Kasumi-1 (cell line): ENCODE measurements around the gene SLC25A30.
A peak's percentile ranks its signal among the peaks of the same experiment; 100 is the strongest.
"Not testable (repeated sequence)": the region's sequence is repeated elsewhere in the genome, so short reads cannot be mapped to it uniquely, and the experiment has no call there.

Experiments
- DNase-seq, 2 experiments: peaks; one replicate each; lab custom pipeline; 2025; lab: John Stamatoyannopoulos, UW

Gene SLC25A30

DNA sequence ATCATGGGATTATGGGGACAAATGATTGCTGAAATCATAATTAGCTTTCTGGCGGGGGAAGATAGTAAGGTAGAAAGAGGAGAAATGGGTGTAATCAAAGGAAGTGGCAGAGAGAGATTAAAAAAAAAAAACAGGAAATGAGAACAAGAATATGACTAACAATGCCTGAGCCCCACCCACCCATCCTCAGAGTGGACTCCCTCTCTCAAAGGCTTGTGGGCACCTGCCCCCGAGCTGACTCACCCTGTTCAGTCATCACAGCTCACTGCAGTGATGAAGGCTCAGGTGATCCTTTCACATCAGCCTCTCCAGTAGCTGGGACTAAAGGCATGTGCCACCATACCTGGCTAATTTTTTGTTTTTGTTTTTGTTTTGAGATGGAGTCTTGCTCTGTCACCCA is 50.8 kb downstream of the SLC25A30 start:
- peak; percentile 26 to 37 for DNase-seq

DNA sequence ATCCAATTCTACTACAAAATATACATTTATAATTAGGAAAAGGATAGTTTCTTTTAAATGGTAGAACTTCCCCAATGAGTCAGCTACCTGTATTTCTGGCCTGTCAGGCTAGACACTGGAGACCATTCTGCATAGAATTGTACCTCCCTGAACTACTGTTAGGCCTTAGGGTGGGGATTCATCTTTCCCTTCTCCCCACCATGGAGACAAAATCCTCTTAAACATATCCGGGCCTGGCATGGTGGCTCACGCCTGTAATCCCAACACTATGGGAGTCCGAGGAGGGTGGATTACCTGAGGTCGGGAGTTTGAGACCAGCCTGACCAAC is 52.7 kb downstream of the SLC25A30 start:
- DNase-seq: no peak

- DNase-seq: no peak
These were observed 53.2 kb downstream of the SLC25A30 start for GRCh38 chr13:45364876-45365557.

- peak; percentile 10 to 39 for DNase-seq
These were observed 55.2 kb downstream of the SLC25A30 start for GRCh38 chr13:45362939-45363338.

- no peak for DNase-seq
These were observed 56.5 kb downstream of the SLC25A30 start for GRCh38 chr13:45361596-45362206.

DNA sequence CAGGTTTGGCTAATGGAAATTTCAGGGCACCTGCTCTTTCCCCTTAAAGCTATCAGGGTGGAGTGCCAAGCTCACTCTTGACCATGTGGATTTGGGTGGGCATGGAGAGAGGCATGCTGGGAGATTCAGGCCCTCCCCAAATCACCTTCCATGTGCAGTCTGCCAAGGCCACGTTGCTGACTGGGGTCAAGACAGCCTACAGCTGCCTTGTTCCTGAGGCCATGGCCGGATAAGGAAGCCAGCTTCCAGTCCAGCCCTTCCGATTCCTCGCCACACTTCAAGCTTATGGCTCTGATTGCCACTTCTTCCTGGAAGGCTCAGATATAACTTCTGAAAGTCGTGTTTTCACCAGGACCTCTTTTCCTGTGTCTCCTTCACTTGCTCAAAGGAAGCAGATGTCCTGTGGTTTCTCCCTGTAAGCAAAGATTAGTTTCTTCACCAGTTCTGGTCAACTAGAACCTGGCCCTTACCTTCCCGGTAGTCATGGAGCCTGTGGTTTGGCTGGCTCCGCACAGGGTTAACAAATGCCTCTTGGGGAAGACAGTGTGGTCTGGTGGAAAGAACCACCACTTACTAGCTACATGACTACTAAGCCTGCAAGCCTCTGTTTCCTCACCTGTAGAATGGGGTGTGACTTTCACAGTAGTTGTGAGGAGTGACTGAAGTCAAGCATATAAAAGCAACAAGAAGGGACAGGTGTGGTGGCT is 61.1 kb downstream of the SLC25A30 start:
- peak; percentile 37 to 73 for DNase-seq

- no peak for DNase-seq
These were observed 64.3 kb downstream of the SLC25A30 start for GRCh38 chr13:45353895-45354294.

GRCh38 chr13:45352031-45352430 is 66.1 kb downstream of the SLC25A30 start:
- no peak for DNase-seq

- no peak for DNase-seq
These were observed 68.0 kb downstream of the SLC25A30 start for GRCh38 chr13:45350152-45350551.

- DNase-seq: no peak
These were observed 68.7 kb downstream of the SLC25A30 start for GRCh38 chr13:45349438-45349837.

DNA sequence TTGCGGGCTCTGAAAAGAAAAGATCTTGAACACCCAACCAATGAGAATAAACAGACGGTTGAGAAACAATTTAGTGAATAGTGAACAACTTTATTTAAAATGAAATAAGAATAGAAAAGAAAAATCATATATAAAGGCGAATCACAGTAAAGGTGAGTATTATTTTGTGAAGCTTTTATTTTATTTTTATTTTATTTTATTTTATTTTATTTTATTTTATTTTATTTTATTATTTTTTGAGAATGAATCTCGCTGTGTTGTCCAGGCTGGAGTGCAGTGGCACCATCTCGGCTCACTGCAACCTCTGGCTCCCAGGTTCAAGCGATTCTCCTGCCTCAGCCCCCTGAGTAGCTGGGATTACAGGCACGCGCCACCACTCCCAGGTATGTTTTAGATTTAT is 74.1 kb downstream of the SLC25A30 start:
- DNase-seq: not testable (repeated sequence)
